GM04504 (cell line): ENCODE results near the gene CENATAC.
"Not testable (repeated sequence)": the region's sequence is repeated elsewhere in the genome, so short reads cannot be mapped to it uniquely, and the experiment has no call there.

Experiments
- DNase-seq: peaks from one replicate; pipeline ENCODE4 v3.0.0-alpha.2; 2012; ENCODE audit warnings: low read depth

Gene CENATAC

GRCh38 chr11:118996926-118997626 is 862 bp upstream of the CENATAC start:
- no peak for DNase-seq

- DNase-seq = no peak
Observed at GRCh38 chr11:118998388-118998717, 415 bp downstream of the CENATAC start.

GRCh38 chr11:118998822-118999221 is 884 bp downstream of the CENATAC start:
- no peak for DNase-seq

GRCh38 chr11:119000906-119001305 is 3.0 kb downstream of the CENATAC start:
- no peak for DNase-seq

GRCh38 chr11:119006656-119007055 is 8.7 kb downstream of the CENATAC start:
- DNase-seq = no peak

GRCh38 chr11:119011476-119012053 is 13.6 kb downstream of the CENATAC start:
- DNase-seq = no peak

GRCh38 chr11:119012629-119013170 is 14.8 kb downstream of the CENATAC start:
- no peak for DNase-seq

- no peak for DNase-seq
Observed at GRCh38 chr11:119014209-119014924, 16.4 kb downstream of the CENATAC start.

GRCh38 chr11:119015054-119015611 is 17.2 kb downstream of the CENATAC start:
- no peak for DNase-seq

- no peak for DNase-seq
Observed at GRCh38 chr11:119016216-119017009, 18.5 kb downstream of the CENATAC start.

- DNase-seq = not testable (repeated sequence)
Observed at GRCh38 chr11:119017377-119017776, 19.4 kb downstream of the CENATAC start.

GRCh38 chr11:119018074-119018938 is 20.4 kb downstream of the CENATAC start, which contains the start of the genes RPS25 and TRAPPC4:
Gene RPS25 (minus strand): TSS chr11:119018343. CDS start chr11:119018284, 59 bp downstream.
Gene TRAPPC4 (plus strand): TSS chr11:119018766. CDS start chr11:119018796, 30 bp downstream.
- DNase-seq = peak; percentile 89

- no peak for DNase-seq
Observed at GRCh38 chr11:119019996-119020395, 22.1 kb downstream of the CENATAC start.

- DNase-seq = no peak
Observed at GRCh38 chr11:119021631-119022030, 23.7 kb downstream of the CENATAC start.

GRCh38 chr11:119023741-119024140 is 25.8 kb downstream of the CENATAC start:
- no peak for DNase-seq

GRCh38 chr11:119024430-119025098 is 26.6 kb downstream of the CENATAC start:
- DNase-seq = no peak

GRCh38 chr11:119025099-119025473 is 27.1 kb downstream of the CENATAC start:
- DNase-seq = no peak

GRCh38 chr11:119025541-119025940 is 27.6 kb downstream of the CENATAC start:
- no peak for DNase-seq

- no peak for DNase-seq
Observed at GRCh38 chr11:119025978-119026766, 28.2 kb downstream of the CENATAC start.
